ENCODE data around the gene SMURF2.

SMURF2 gene

GRCh38 chr17:64507413-64507782, 154.7 kb downstream of the SMURF2 start:
- TF ChIP-seq CTCF (IDR thresholded peaks at IDR 0.05; ENCODE audit: low read depth, low read length): peak; percentile 57
- peak; percentile 36 for DNase-seq
- peaks cover 59% of the 10 kb centered on the region for H3K36me3 ChIP-seq

GRCh38 chr17:64506576-64507412, 155.3 kb downstream of the SMURF2 start, which contains the start of gene CEP95:
TSS of gene CEP95 (plus strand) at chr17:64506977. CDS start at chr17:64507098, 121 bp downstream.
- no peaks in the 10 kb centered on the region for H3K27me3 ChIP-seq
- H3K36me3 ChIP-seq: peaks cover 60% of the 10 kb centered on the region
- peak; percentile 94 for DNase-seq

More at GRCh38 chr17:64507413-64507782, 154.7 kb downstream of the SMURF2 start:
- Histone ChIP-seq H3K9me3 (no peaks in the 10 kb centered on the region), H3K4me1 (no peaks in the 10 kb centered on the region), H3K27me3 (no peaks in the 10 kb centered on the region), H3K4me3 (ENCODE audit: low read depth, low read length) (peak overlapping the region; percentile 73)

GRCh38 chr17:64506201-64506575, 155.9 kb downstream of the SMURF2 start, which contains the start of gene DDX5:
TSS of gene DDX5 (minus strand) at chr17:64506289. CDS start at chr17:64506119, 170 bp downstream.
- Histone ChIP-seq H3K4me3 (ENCODE audit: low read depth, low read length) (peak within 1 kb of the TSS; percentile 73), H3K9me3 (no peaks in the 10 kb centered on the region), H3K27me3 (no peaks in the 10 kb centered on the region), H3K4me1 (no peaks in the 10 kb centered on the region), H3K36me3 (peaks cover 61% of the 10 kb centered on the region)
- DNase-seq: peak; percentile 98
- TF ChIP-seq CTCF (IDR thresholded peaks at IDR 0.05; ENCODE audit: low read depth, low read length): no peak

More at GRCh38 chr17:64506576-64507412, 155.3 kb downstream of the SMURF2 start, which contains the start of gene CEP95:
- no peak for TF ChIP-seq CTCF (IDR thresholded peaks at IDR 0.05; ENCODE audit: low read depth, low read length)
- no peaks in the 10 kb centered on the region for H3K4me1 ChIP-seq
- peak within 1 kb of the TSS; percentile 73 for H3K4me3 ChIP-seq (ENCODE audit: low read depth, low read length)
- H3K9me3 ChIP-seq: no peaks in the 10 kb centered on the region

- peaks cover 65% of the 10 kb centered on the region for H3K36me3 ChIP-seq
- H3K27me3 ChIP-seq: no peaks in the 10 kb centered on the region
- peak; percentile 77 for DNase-seq
- H3K4me1 ChIP-seq: no peaks in the 10 kb centered on the region
- H3K9me3 ChIP-seq: no peaks in the 10 kb centered on the region
- no peak for TF ChIP-seq CTCF (IDR thresholded peaks at IDR 0.05; ENCODE audit: low read depth, low read length)
- peak overlapping the region; percentile 73 for H3K4me3 ChIP-seq (ENCODE audit: low read depth, low read length)
These were observed 156.5 kb downstream of the SMURF2 start for GRCh38 chr17:64505340-64506200.

GRCh38 chr17:64504769-64505339, 157.3 kb downstream of the SMURF2 start:
- Histone ChIP-seq H3K9me3 (no peaks in the 10 kb centered on the region), H3K27me3 (no peaks in the 10 kb centered on the region), H3K36me3 (peaks cover 65% of the 10 kb centered on the region), H3K4me1 (no peaks in the 10 kb centered on the region), H3K4me3 (ENCODE audit: low read depth, low read length) (peak overlapping the region; percentile 73)
- no peak for TF ChIP-seq CTCF (IDR thresholded peaks at IDR 0.05; ENCODE audit: low read depth, low read length)
- no peak for DNase-seq
